ENCODE measurements around the gene TEAD4.

DNA sequence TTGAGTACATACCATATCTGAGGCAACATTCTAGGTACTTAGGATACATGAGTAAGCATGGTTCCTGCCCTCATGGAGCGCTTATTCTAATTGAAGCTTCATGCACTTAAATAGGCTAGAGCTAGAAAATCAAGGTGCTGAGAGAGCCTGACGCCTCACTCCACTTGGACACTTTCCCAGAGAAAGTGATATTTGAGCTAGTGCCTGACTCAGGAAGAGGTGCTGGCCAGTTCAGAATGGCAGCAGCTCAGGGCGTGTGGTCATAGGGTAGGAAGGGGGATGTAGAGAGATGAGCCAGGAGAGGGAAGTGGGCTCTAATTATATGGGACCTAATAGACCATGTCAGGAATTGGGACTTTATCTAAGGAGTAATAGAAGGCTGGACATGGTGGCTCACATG lies 35.2 kb upstream of the TEAD4 start:
- TF ChIP-seq, protein P1, sequence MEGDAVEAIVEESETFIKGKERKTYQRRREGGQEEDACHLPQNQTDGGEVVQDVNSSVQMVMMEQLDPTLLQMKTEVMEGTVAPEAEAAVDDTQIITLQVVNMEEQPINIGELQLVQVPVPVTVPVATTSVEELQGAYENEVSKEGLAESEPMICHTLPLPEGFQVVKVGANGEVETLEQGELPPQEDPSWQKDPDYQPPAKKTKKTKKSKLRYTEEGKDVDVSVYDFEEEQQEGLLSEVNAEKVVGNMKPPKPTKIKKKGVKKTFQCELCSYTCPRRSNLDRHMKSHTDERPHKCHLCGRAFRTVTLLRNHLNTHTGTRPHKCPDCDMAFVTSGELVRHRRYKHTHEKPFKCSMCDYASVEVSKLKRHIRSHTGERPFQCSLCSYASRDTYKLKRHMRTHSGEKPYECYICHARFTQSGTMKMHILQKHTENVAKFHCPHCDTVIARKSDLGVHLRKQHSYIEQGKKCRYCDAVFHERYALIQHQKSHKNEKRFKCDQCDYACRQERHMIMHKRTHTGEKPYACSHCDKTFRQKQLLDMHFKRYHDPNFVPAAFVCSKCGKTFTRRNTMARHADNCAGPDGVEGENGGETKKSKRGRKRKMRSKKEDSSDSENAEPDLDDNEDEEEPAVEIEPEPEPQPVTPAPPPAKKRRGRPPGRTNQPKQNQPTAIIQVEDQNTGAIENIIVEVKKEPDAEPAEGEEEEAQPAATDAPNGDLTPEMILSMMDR (conservative IDR thresholded peaks at IDR 0.05; ENCODE audit: low read depth, low read length), result no peak
- no peak for TF ChIP-seq EZH2 (IDR thresholded peaks at IDR 0.05; ENCODE audit: borderline replicate concordance, low read depth, low read length, poor library complexity, severe bottlenecking)

All from A673 (cell line).